HG02943 (cell line): ENCODE data around the gene C1orf21.

Experiments
- ATAC-seq: cut with Tn5 transposase; IDR thresholded peaks from one replicate; pipeline ENCODE4 v1.9.1; 2021; ENCODE audit warnings: mild to moderate bottlenecking, low read depth, moderate library complexity; ENCODE audit not compliant: unreplicated experiment

C1orf21 gene

GRCh38 chr1:184539580-184539979, 152.8 kb downstream of the C1orf21 start:
- no peak for ATAC-seq

DNA sequence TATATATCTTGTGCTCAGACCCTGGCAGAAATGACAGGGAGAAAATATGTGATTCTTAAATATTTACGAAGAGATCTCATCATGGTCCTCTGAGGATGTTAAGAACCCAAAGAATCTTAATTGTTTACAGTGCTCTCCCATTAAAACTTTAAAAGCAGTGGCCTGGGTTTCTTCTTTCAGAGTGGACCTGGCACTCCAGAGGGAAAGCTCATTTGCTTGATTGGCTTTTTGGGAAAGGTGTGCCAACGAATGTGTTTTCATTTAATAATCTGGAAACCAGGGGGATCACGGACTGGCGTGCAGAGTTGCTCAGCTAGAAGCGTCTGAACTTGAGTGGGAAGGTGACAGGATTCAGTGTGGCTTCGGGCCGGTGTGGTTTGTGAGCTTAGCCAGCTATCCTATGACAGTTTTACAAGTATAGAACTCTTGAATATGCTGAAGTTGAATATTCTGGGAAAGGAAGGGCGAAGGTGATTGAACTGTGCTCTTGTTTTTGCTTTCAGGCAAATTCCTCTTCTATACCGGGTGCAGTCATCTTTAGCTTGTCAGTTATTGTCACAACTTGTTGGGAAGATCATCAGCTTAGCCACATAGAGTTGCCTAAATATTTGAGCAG, 154.8 kb downstream of the C1orf21 start:
- ATAC-seq: no peak

- no peak for ATAC-seq
Measured at GRCh38 chr1:184542291-184542690, 155.5 kb downstream of the C1orf21 start.

GRCh38 chr1:184545601-184546000, 158.8 kb downstream of the C1orf21 start:
- ATAC-seq: no peak

- ATAC-seq: no peak
Measured at GRCh38 chr1:184552446-184552845, 165.6 kb downstream of the C1orf21 start.

- ATAC-seq: no peak
Measured at GRCh38 chr1:184553845-184554244, 167.0 kb downstream of the C1orf21 start.

GRCh38 chr1:184555665-184556641, 169.1 kb downstream of the C1orf21 start:
- no peak for ATAC-seq

GRCh38 chr1:184556665-184557064, 169.8 kb downstream of the C1orf21 start:
- no peak for ATAC-seq

- ATAC-seq: no peak
Measured at GRCh38 chr1:184557423-184558347, 170.9 kb downstream of the C1orf21 start.

DNA sequence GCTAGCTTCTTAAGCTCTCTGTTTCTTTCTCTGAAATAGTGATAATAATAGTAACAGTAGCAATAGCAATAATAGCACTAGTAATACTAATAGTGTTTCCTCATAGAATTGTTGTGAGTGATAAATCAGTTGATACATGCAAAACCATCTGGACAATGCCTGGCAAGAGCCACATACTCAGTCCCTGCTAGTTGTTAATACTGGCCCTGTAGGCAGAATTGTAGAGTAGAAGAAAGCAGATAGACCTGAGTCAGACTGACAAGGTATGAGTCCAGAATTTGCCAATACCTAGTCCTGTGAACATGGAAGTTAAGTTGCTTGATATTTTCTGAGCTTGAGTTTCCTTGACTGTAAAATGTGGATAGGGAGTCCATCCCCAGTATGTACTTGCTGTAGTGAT, 171.9 kb downstream of the C1orf21 start:
- ATAC-seq: no peak

GRCh38 chr1:184559117-184559713, 172.4 kb downstream of the C1orf21 start:
- ATAC-seq: no peak

- no peak for ATAC-seq
Measured at GRCh38 chr1:184562806-184563205, 176.0 kb downstream of the C1orf21 start.

DNA sequence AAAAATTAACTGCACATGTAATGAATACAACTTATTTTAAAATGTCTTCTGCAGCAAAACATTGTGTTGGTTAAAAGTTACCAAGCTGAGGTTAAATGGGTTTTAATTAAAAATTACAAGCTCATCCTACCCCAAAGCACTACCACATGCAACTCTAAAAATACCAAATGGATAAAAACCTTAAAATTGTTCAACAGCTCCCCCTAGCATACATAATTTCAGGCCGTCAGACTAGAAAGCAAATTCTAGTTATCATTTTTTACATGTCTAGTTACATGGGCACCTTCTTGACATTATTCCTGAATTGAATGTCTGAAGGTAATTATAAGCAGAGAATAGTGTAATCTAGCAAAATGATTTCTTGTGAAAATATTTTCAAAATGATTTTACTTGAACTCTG, 176.5 kb downstream of the C1orf21 start:
- ATAC-seq: no peak

DNA sequence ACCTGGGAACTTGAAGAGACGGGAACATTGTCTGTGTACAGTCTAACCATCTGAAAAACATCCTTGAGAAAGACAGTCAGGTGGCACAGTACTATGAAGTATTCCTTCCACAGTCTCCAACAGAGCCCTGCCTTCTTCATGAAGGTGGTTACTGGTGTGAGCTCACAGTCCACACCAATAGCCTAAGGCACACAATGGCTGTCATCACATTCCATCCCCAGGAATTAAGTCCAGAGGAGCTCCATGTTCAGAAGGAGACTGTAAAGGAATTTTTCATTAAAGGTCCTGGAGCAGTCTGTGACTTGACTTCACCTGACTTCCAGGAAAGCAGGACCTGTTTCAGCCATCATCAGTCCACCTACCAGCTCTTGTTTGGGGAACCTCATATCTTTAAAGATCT, 180.2 kb downstream of the C1orf21 start:
- ATAC-seq: no peak

GRCh38 chr1:184567637-184568036, 180.8 kb downstream of the C1orf21 start:
- ATAC-seq: no peak

GRCh38 chr1:184568148-184568547, 181.3 kb downstream of the C1orf21 start:
- ATAC-seq: no peak

DNA sequence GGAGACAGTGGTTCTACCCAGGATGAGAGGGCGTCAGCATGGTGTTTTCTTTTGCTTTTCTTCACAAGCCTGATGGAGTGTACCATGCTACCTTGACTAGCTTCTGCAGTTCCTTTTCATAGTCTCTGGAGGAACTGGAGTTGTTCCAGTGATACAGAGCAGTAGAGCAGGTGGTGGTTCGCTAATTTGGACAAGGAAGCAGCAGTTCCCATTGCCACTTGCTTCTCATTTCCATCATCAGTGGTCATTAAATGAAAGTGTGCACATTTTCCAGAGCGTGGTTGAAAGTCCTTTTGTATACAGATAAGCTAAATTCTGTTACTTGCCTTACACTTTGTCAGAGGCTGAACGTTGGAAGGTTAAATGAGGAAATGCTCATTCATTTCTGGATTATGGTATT, 182.3 kb downstream of the C1orf21 start:
- ATAC-seq: no peak

DNA sequence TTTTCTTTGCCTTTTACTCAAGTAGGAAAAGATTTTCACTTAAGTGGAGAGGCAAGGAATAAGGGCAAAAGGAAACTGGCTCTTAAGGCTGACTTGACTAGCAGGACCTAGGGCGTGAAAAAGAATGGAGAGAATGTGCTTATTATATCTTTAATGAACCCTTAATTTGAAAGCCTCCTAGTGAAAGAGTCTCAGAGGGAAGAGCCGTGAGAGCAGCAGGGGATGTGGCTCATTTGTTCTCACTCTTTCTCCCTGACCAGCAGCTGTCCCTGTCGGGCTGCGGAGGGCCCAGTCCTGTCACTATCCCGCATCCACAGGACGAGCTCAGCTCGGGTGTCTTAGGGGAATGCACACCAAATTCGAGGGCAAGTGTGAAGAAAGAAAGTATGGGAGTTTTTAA, 187.8 kb downstream of the C1orf21 start:
- no peak for ATAC-seq

- ATAC-seq: no peak
Measured at GRCh38 chr1:184576822-184577221, 190.0 kb downstream of the C1orf21 start.

- no peak for ATAC-seq
Measured at GRCh38 chr1:184577319-184577718, 190.5 kb downstream of the C1orf21 start.
